ENCODE measurements around the gene EFCAB10.

EFCAB10 gene

DNA sequence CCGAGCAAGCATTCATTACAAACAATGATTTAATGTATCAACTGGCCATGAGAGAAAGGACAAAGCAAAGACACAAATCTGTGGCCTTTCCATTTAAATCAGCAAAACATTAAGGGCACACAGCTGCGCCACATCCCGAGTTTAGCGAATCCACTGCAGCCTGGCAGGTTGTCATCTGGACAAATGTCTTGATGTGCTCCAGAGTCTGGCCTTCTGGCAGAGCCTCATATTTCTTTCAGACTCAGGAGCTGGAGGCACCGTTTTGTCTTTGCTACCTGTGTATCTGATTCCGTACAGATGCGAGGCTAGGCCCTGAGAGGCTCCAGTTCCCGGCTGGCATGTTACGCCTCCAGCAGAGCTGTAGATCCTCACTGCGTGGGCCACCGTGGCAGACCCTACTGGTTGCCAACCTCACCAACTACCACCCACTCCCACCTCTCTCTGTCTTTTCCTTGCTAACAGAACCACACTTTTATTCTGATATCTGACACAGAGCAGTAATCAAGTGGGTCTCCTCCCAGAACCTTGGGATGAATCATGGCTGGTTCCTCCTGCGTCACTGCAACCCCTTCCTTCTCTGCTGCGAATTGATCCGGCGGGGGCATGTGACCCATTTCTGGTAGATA is 40.9 kb upstream of the EFCAB10 start:
- H3K18ac ChIP-seq (ENCODE audit: low read length), result no peak overlapping the region
- no peak overlapping the region for H2AK5ac ChIP-seq (ENCODE audit: low read depth, low read length)
- H3K27me3 ChIP-seq (ENCODE audit: control insufficient read depth in 3 of 3, insufficient read depth in 3 of 3, low read depth in 1 of 3, low read length in 3 of 3), result no peaks in the 10 kb centered on the region
- no peak overlapping the region for H3K4ac ChIP-seq (ENCODE audit: low read length)
- H3K4me2 ChIP-seq (ENCODE audit: insufficient read depth, low read length, poor library complexity, severe bottlenecking), result no peak overlapping the region
- no peak overlapping the region for H3K23ac ChIP-seq (ENCODE audit: low read depth, low read length, poor library complexity)
- H4K91ac ChIP-seq (ENCODE audit: low read depth, low read length, poor library complexity), result no peak overlapping the region
- H3K9ac ChIP-seq (ENCODE audit: low read depth, low read length, poor library complexity), result no peak overlapping the region
- peaks cover 8 to 58% of the 10 kb centered on the region in 2 donors for H3K36me3 ChIP-seq (replicated peaks in 1 of 2; ENCODE audit: control insufficient read depth in 2 of 2, insufficient read depth in 2 of 2, low read length in 2 of 2)
- no peak overlapping the region for H3K14ac ChIP-seq (ENCODE audit: low read length)
- WGBS, 2 donors (ENCODE audit: extremely low coverage in 2 of 2, insufficient read length in 2 of 2, insufficient replicate concordance in 1 of 2), result no CpG with 5 or more reads among the region's 15 CpGs
- H3K9me3 ChIP-seq (replicated peaks in 1 of 2; ENCODE audit: control insufficient read depth in 2 of 2, insufficient read depth in 1 of 2, low read depth in 1 of 2, low read length in 2 of 2), result peaks cover 0 to 15% of the 10 kb centered on the region in 2 donors
- H3K4me3 ChIP-seq (ENCODE audit: low read length in 2 of 2), result no peak overlapping the region
- H3K27ac ChIP-seq (replicated peaks; ENCODE audit: low read length), result no peak overlapping the region
- peaks cover 0 to 3% of the 10 kb centered on the region in 2 donors for H3K4me1 ChIP-seq (ENCODE audit: control insufficient read depth in 2 of 2, insufficient read depth in 1 of 2, low read depth in 1 of 2, low read length in 2 of 2)
- H2AFZ ChIP-seq (ENCODE audit: low read length), result no peak overlapping the region
- H2BK15ac ChIP-seq (ENCODE audit: low read length), result no peak overlapping the region
- no peak overlapping the region for H4K8ac ChIP-seq (ENCODE audit: low read depth, low read length)
- H3K79me1 ChIP-seq (ENCODE audit: low read depth, low read length), result no peaks in the 10 kb centered on the region
- no peak overlapping the region for H2BK12ac ChIP-seq (ENCODE audit: low read length)
- H2BK5ac ChIP-seq (ENCODE audit: low read length), result no peak overlapping the region
- DNase-seq (ENCODE audit: low spot score), result no peak
- H2BK120ac ChIP-seq (ENCODE audit: low read depth, low read length), result no peak overlapping the region

DNA sequence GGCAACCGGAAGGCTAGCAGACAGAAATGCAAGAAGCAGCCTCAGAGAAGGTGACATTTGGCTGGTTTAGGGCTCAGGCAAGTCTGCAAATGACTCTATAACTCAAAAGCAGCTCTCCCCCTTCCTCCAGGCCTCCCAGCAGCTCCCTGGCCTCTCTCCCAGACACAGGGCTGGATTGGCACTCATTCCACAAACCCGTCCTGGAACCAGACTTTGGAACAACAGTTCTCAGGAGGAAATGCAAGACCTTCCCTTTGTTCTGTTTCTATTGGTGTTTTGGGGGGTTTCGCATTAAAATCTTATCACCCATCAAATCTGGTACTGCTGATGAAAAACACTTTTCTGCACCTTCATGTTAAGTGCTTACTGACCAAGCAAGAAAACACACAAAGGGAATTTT is 40.3 kb upstream of the EFCAB10 start:
- peaks cover 0 to 13% of the 10 kb centered on the region in 2 donors for H3K9me3 ChIP-seq (replicated peaks in 1 of 2; ENCODE audit: control insufficient read depth in 2 of 2, insufficient read depth in 1 of 2, low read depth in 1 of 2, low read length in 2 of 2)
- no peak overlapping the region for H2BK15ac ChIP-seq (ENCODE audit: low read length)
- peaks cover 8 to 58% of the 10 kb centered on the region in 2 donors for H3K36me3 ChIP-seq (replicated peaks in 1 of 2; ENCODE audit: control insufficient read depth in 2 of 2, insufficient read depth in 2 of 2, low read length in 2 of 2)
- H3K4ac ChIP-seq (ENCODE audit: low read length), result no peak overlapping the region
- H2AK5ac ChIP-seq (ENCODE audit: low read depth, low read length), result no peak overlapping the region
- no peak overlapping the region for H3K4me2 ChIP-seq (ENCODE audit: insufficient read depth, low read length, poor library complexity, severe bottlenecking)
- no CpG with 5 or more reads among the region's 3 CpGs for WGBS, 2 donors (ENCODE audit: extremely low coverage in 2 of 2, insufficient read length in 2 of 2, insufficient replicate concordance in 1 of 2)
- no peak for DNase-seq (ENCODE audit: low spot score)
- H2BK12ac ChIP-seq (ENCODE audit: low read length), result no peak overlapping the region
- no peak overlapping the region for H3K14ac ChIP-seq (ENCODE audit: low read length)
- no peak overlapping the region for H3K23ac ChIP-seq (ENCODE audit: low read depth, low read length, poor library complexity)
- H4K8ac ChIP-seq (ENCODE audit: low read depth, low read length), result no peak overlapping the region
- H3K9ac ChIP-seq (ENCODE audit: low read depth, low read length, poor library complexity), result no peak overlapping the region
- H3K27ac ChIP-seq (replicated peaks; ENCODE audit: low read length), result no peak overlapping the region
- no peaks in the 10 kb centered on the region for H3K79me1 ChIP-seq (ENCODE audit: low read depth, low read length)
- no peak overlapping the region for H2AFZ ChIP-seq (ENCODE audit: low read length)
- H2BK5ac ChIP-seq (ENCODE audit: low read length), result no peak overlapping the region
- H3K18ac ChIP-seq (ENCODE audit: low read length), result no peak overlapping the region
- no peak overlapping the region for H3K4me3 ChIP-seq (ENCODE audit: low read length in 2 of 2)
- no peak overlapping the region for H4K91ac ChIP-seq (ENCODE audit: low read depth, low read length, poor library complexity)
- H3K27me3 ChIP-seq (ENCODE audit: control insufficient read depth in 3 of 3, insufficient read depth in 3 of 3, low read depth in 1 of 3, low read length in 3 of 3), result no peaks in the 10 kb centered on the region
- H3K4me1 ChIP-seq (ENCODE audit: control insufficient read depth in 2 of 2, insufficient read depth in 1 of 2, low read depth in 1 of 2, low read length in 2 of 2), result peaks cover 0 to 3% of the 10 kb centered on the region in 2 donors
- no peak overlapping the region for H2BK120ac ChIP-seq (ENCODE audit: low read depth, low read length)

DNA sequence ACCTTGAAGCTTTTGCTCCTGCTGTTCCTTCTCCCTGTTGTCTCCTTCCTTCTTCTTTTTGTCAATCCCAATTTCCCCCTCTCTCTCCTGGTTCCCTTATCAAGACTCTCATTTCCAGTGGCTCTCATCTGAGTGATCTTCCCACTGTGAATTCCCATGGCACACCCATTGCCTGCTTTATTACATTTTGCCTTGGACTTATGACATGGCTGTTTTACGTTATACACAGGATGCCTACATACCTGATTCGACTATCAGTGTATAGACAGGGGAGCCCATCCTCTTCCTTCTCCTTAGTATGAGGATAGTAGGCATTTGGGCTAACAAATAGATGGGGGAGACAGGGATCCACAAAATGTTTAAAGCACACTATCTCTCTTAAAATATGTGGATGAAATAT is 39.9 kb upstream of the EFCAB10 start:
- Histone ChIP-seq H3K18ac (ENCODE audit: low read length) (no peak overlapping the region), H3K4me2 (ENCODE audit: insufficient read depth, low read length, poor library complexity, severe bottlenecking) (no peak overlapping the region), H4K8ac (ENCODE audit: low read depth, low read length) (no peak overlapping the region), H2BK5ac (ENCODE audit: low read length) (no peak overlapping the region), H2BK120ac (ENCODE audit: low read depth, low read length) (no peak overlapping the region), H3K9me3 (replicated peaks in 1 of 2; ENCODE audit: control insufficient read depth in 2 of 2, insufficient read depth in 1 of 2, low read depth in 1 of 2, low read length in 2 of 2) (peaks cover 0 to 8% of the 10 kb centered on the region in 2 donors), H3K14ac (ENCODE audit: low read length) (no peak overlapping the region), H3K4me1 (ENCODE audit: control insufficient read depth in 2 of 2, insufficient read depth in 1 of 2, low read depth in 1 of 2, low read length in 2 of 2) (peaks cover 0 to 3% of the 10 kb centered on the region in 2 donors), H3K9ac (ENCODE audit: low read depth, low read length, poor library complexity) (no peak overlapping the region), H3K4me3 (ENCODE audit: low read length in 2 of 2) (no peak overlapping the region), H4K91ac (ENCODE audit: low read depth, low read length, poor library complexity) (no peak overlapping the region), H2BK12ac (ENCODE audit: low read length) (no peak overlapping the region), H3K23ac (ENCODE audit: low read depth, low read length, poor library complexity) (no peak overlapping the region), H2BK15ac (ENCODE audit: low read length) (no peak overlapping the region), H3K27me3 (ENCODE audit: control insufficient read depth in 3 of 3, insufficient read depth in 3 of 3, low read depth in 1 of 3, low read length in 3 of 3) (no peaks in the 10 kb centered on the region), H3K79me1 (ENCODE audit: low read depth, low read length) (no peaks in the 10 kb centered on the region), H3K27ac (replicated peaks; ENCODE audit: low read length) (no peak overlapping the region), H3K4ac (ENCODE audit: low read length) (no peak overlapping the region), H3K36me3 (replicated peaks in 1 of 2; ENCODE audit: control insufficient read depth in 2 of 2, insufficient read depth in 2 of 2, low read length in 2 of 2) (peaks cover 8 to 58% of the 10 kb centered on the region in 2 donors), H2AFZ (ENCODE audit: low read length) (no peak overlapping the region), H2AK5ac (ENCODE audit: low read depth, low read length) (no peak overlapping the region)
- WGBS, 2 donors (ENCODE audit: extremely low coverage in 2 of 2, insufficient read length in 2 of 2, insufficient replicate concordance in 1 of 2), result no CpG with 5 or more reads among the region's 2 CpGs
- no peak for DNase-seq (ENCODE audit: low spot score)

DNA sequence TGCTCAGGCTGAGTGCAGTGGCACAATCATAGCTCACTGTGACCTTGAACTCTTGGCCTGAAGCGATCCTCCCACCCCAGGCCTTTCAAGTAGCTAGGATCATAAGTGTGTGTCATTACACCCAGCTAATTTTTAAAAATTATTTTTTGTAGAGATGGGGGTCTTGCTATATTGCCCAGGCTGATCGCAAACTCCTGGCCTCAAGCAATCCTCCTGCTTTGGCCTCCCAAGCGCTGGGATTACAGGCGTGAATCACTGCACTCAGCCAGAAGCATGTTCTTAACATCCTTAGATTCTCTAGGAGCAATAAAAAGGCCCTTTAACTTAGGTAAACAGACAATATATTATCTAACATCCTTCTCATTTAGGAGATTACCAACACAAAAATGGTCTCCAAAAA is 38.3 kb upstream of the EFCAB10 start:
- H3K4me2 ChIP-seq (ENCODE audit: insufficient read depth, low read length, poor library complexity, severe bottlenecking), result no peak overlapping the region
- peaks cover 0 to under 1% of the 10 kb centered on the region in 2 donors for H3K9me3 ChIP-seq (replicated peaks in 1 of 2; ENCODE audit: control insufficient read depth in 2 of 2, insufficient read depth in 1 of 2, low read depth in 1 of 2, low read length in 2 of 2)
- no peak overlapping the region for H2BK15ac ChIP-seq (ENCODE audit: low read length)
- no peak overlapping the region for H3K9ac ChIP-seq (ENCODE audit: low read depth, low read length, poor library complexity)
- H3K14ac ChIP-seq (ENCODE audit: low read length), result no peak overlapping the region
- H3K4ac ChIP-seq (ENCODE audit: low read length), result no peak overlapping the region
- H3K23ac ChIP-seq (ENCODE audit: low read depth, low read length, poor library complexity), result no peak overlapping the region
- H2BK5ac ChIP-seq (ENCODE audit: low read length), result no peak overlapping the region
- H3K27me3 ChIP-seq (ENCODE audit: control insufficient read depth in 3 of 3, insufficient read depth in 3 of 3, low read depth in 1 of 3, low read length in 3 of 3), result no peaks in the 10 kb centered on the region
- no peak overlapping the region for H3K4me3 ChIP-seq (ENCODE audit: low read length in 2 of 2)
- H2BK120ac ChIP-seq (ENCODE audit: low read depth, low read length), result no peak overlapping the region
- H2BK12ac ChIP-seq (ENCODE audit: low read length), result no peak overlapping the region
- no peak overlapping the region for H2AK5ac ChIP-seq (ENCODE audit: low read depth, low read length)
- H3K27ac ChIP-seq (replicated peaks; ENCODE audit: low read length), result no peak overlapping the region
- DNase-seq (ENCODE audit: low spot score), result no peak
- H3K4me1 ChIP-seq (ENCODE audit: control insufficient read depth in 2 of 2, insufficient read depth in 1 of 2, low read depth in 1 of 2, low read length in 2 of 2), result peaks cover 0 to 3% of the 10 kb centered on the region in 2 donors
- H3K79me1 ChIP-seq (ENCODE audit: low read depth, low read length), result no peaks in the 10 kb centered on the region
- H4K8ac ChIP-seq (ENCODE audit: low read depth, low read length), result no peak overlapping the region
- no peak overlapping the region for H3K18ac ChIP-seq (ENCODE audit: low read length)
- H2AFZ ChIP-seq (ENCODE audit: low read length), result no peak overlapping the region
- H4K91ac ChIP-seq (ENCODE audit: low read depth, low read length, poor library complexity), result no peak overlapping the region
- H3K36me3 ChIP-seq (replicated peaks in 1 of 2; ENCODE audit: control insufficient read depth in 2 of 2, insufficient read depth in 2 of 2, low read length in 2 of 2), result peaks cover 9 to 64% of the 10 kb centered on the region in 2 donors
- WGBS, 2 donors (ENCODE audit: extremely low coverage in 2 of 2, insufficient read length in 2 of 2, insufficient replicate concordance in 1 of 2), result no CpG with 5 or more reads among the region's 4 CpGs
